H54 (cell line): ENCODE data around the gene LGR5.
"Not testable (repeated sequence)": the region's sequence is repeated elsewhere in the genome, so short reads cannot be mapped to it uniquely, and the experiment has no call there.

Experiments
- DNase-seq: peaks from one replicate; pipeline ENCODE4 v3.0.0; 2011; ENCODE audit warnings: low spot score, mixed read lengths; ENCODE audit not compliant: insufficient read length
- FAIRE-seq: peaks from 3 replicates; lab custom pipeline; 2011; peaks lifted over from hg19 to GRCh38; lab: Jason Lieb, UNC
- POLR2A ChIP-seq: IDR thresholded peaks from 2 replicates; pipeline ENCODE4 v1.6.1; 2011; ENCODE audit warnings: low read depth, mild to moderate bottlenecking, low read length

Gene LGR5

DNA sequence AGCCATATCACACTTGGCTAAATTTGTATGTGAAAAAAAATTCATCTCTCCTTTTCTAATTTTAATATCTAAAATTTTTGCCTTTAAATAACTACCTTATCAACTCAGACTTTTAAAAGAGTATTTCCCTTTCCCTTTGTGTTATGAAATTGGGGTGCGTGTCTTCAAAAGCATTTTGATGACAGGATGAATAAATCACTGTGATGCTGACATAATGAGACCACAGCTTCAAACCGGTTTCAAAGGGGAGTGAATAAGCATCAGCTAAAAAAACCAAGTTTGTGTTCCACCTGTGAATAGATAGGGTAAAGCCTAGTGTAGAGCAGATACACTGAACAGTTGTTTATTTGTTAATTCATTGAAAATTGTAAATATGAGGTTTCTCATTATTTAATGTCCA, 85.0 kb downstream of the LGR5 start:
- TF ChIP-seq POLR2A, result no peak
- DNase-seq (no peak), FAIRE-seq (no peak)

DNA sequence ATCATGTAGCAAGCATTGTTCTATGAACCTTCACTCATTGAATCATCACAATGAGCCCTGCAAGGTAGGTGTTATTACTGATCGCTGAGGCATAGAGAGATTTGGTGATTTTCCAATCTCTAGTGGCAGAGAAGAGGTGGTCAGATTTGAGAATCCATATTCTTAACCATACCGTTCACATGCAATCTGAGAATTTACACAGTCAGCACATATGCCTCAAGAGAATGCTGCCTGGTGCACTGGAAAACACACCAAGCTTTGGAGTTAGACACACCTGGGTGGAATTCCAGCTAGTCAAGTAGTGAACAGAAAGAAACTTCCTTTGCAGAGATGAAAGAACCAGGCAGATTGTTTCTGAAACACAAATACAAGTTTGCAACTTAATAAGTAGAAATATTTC, 94.1 kb downstream of the LGR5 start:
- no peak for TF ChIP-seq POLR2A
- FAIRE-seq, result no peak
- DNase-seq, result no peak

GRCh38 chr12:71536279-71536938, 96.8 kb downstream of the LGR5 start:
- TF ChIP-seq POLR2A, result no peak
- no peak for DNase-seq
- FAIRE-seq, result no peak

DNA sequence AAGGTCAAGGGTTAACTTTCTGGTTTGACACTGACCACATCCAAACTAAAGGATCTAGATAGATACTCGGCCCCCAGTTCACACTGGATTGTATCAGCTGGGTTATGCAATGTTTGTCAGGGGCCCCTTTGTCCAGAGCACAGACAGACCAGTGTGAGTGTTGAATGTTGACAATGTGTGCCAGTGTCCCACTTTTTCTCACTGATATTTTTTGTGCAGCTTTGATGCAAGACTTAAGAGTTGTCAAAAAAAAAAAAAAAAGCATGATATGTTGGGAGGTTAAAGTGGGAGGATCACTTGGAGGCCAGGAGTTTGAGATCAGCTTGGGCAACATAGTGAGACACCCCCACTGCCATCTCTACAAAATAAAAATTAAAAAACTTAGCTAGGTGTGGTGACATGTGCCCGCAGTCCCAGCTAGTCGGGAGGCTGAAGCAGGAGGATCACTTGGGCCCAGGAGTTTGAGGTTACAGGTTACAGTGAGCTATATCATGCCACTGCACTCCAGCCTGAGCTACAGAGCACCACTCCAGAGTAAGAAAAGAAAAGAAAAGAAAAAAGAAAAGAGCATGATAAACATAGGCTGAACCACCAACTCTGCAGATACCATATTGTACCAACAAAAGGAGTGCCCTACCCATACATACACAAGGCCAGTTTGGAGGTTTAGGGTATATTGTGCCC, 97.5 kb downstream of the LGR5 start:
- FAIRE-seq, result no peak
- no peak for DNase-seq
- TF ChIP-seq POLR2A, result no peak

GRCh38 chr12:71538807-71539206, 99.2 kb downstream of the LGR5 start:
- TF ChIP-seq POLR2A, result no peak
- DNase-seq (no peak), FAIRE-seq (no peak)

GRCh38 chr12:71541583-71541982, 102.0 kb downstream of the LGR5 start:
- no peak for FAIRE-seq

DNA sequence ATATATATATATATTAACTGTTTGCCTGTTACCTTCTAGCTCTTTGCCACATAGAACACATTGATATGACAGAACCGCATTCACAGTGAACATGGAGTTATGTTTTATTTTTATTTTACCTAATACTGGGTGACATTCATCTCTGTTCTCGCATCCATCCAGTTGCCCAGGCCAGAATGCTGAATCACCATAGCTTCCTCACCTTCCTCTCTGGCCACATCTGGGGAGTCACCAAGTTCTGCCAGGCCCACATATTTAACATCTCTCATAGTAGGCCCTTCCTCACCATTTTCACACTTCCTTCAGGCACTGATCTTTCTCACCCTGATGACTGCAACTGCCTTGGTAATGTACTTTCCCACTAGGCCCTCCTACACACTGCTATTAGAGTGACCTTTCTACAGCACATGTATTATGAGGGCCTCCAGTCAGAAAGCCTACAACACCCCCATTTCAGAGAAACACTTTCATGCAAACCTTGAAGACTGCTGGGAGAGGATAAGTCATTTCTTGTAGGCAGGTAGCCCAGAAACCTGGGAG, 106.8 kb downstream of the LGR5 start:
- no peak for FAIRE-seq
- no peak for TF ChIP-seq POLR2A
- no peak for DNase-seq

More at GRCh38 chr12:71541583-71541982, 102.0 kb downstream of the LGR5 start:
- no peak for DNase-seq
- no peak for TF ChIP-seq POLR2A

GRCh38 chr12:71548893-71549292, 109.3 kb downstream of the LGR5 start:
- FAIRE-seq (no peak), DNase-seq (no peak)
- TF ChIP-seq POLR2A, result no peak

- FAIRE-seq (no peak), DNase-seq (no peak)
- TF ChIP-seq POLR2A, result no peak
These were observed 111.9 kb downstream of the LGR5 start for GRCh38 chr12:71551529-71551928.

- TF ChIP-seq POLR2A, result no peak
- FAIRE-seq (no peak), DNase-seq (no peak)
These were observed 113.3 kb downstream of the LGR5 start for GRCh38 chr12:71552728-71553501.

- FAIRE-seq (no peak), DNase-seq (no peak)
- no peak for TF ChIP-seq POLR2A
These were observed 115.6 kb downstream of the LGR5 start for GRCh38 chr12:71555191-71555590.

DNA sequence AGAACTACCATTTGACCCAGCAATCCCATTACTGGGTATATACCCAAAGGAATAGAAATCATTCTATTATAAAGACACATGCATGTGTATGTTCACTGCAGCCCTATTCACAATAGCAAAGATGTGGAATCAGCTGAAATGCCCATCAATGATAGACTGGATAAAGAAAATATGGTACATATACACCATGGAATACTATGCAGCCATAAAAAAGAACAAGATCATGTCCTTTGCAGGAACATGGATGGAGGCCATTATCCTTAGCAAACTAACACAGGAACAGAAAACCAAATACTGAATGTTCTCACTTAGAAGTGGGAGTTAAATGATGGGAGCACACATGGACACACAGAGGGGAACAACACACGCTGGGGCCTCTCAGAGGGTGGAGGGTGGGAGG, 116.2 kb downstream of the LGR5 start:
- FAIRE-seq, DNase-seq: not testable (repeated sequence)

GRCh38 chr12:71556448-71556847, 116.8 kb downstream of the LGR5 start:
- DNase-seq (no peak), FAIRE-seq (no peak)
- TF ChIP-seq POLR2A, result no peak

DNA sequence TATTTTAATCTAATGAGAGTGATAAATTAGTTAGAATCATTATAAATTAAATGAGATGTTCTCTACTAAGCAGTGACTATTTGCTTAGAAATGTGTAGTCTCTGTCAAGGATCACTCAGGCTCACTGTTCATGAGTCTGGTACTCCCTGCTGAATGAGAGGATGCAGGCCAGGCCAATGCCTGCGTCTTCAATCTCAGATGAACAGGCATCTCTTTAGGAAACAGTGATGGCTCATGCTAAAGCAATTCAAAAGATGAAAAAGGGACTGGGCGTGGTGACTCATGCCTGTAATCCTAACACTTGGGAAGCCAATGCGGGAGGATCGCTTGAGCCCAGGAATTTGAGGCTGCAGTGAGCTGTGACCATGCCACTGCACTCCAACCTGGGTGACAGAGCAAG, 117.3 kb downstream of the LGR5 start:
- peak; percentile 98 for FAIRE-seq
- TF ChIP-seq POLR2A, result no peak
- peak; percentile 58 for DNase-seq

GRCh38 chr12:71558445-71558844, 118.8 kb downstream of the LGR5 start:
- DNase-seq (no peak), FAIRE-seq (no peak)
- no peak for TF ChIP-seq POLR2A
